Renal cortex interstitium (tissue), 11 donors: ENCODE measurements around the gene CCL3. TPM values are rescaled to one million over a fixed set of nuclear protein-coding genes. Genes with fewer than 3 reads are reported as not detected.

Experiments
- DNase-seq, 11 donors: peaks; one replicate each; pipeline ENCODE4 v3.0.0-alpha.2; 2013; ENCODE audit warnings: low read depth in 9 of 11, low spot score in 4 of 11; ENCODE audit errors: extremely low read depth in 1 of 11
- polyA plus RNA-seq, 3 donors: library from polyadenylated mRNA; unstranded; fragments of 120-200 nt; gene quantifications; one replicate each; pipeline ENCODE4 v1.2.1, GENCODE V29; 2013; ENCODE audit not compliant: insufficient read length in 3 of 3

CCL3 gene
- polyA plus RNA-seq, 3 donors, result 0.35 to 5.1 (median 2.9) TPM

DNA sequence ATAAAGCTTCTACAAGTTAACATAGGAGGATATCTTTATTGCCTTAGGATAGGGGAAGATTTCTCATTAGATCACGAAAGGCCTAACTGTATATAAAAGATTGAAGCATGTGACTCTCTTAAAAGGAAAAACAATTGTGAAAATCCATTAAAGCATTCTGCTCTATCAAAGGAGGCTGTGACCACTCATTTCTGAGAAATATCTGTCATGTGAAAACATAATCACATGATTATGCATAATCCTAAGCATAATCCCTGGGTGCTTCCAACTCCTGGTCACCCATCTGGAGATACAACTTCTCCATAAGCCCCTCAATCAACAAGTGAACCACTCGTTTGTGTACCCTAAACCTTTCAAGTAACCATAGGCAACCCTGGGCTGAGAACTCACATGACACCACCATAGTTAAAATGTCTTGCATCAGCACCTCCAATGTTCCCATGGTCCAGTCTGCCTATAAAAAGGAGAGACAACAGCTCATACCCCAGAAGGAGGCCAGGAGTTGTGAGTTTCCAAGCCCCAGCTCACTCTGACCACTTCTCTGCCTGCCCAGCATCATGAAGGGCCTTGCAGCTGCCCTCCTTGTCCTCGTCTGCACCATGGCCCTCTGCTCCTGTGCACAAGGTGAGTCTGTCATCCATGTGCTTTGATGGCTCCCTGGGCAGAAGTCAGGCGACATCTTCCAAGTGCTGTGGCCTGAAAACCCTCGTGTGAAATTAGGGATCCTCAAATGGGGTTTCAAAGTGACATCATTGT lies 26.0 kb downstream of the CCL3 start, which contains the start of gene CCL18:
Gene CCL18 (plus strand): TSS at position 487 of the 756 bp plus-strand sequence. CDS start 71 bp downstream, at position 558.
- no peak for DNase-seq

DNA sequence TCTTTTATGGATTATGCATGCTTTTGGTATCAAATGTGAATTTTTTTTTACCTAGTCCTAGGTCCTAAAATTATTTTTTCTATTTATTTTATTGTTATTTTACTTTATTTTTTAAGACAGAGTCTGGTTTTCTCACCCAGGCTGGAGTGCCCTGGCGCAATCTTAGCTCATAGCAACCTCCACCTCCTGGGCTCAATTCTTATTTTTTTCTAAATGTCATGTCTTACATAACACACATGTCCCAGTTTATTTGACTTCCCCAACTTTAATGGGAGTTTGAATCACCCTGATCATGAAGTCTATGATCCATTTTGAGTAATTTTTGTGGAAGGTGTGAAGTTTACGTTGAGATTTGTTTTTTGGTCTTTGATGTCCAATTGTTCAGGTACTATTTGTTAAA lies 29.1 kb downstream of the CCL3 start:
- no peak for DNase-seq

DNA sequence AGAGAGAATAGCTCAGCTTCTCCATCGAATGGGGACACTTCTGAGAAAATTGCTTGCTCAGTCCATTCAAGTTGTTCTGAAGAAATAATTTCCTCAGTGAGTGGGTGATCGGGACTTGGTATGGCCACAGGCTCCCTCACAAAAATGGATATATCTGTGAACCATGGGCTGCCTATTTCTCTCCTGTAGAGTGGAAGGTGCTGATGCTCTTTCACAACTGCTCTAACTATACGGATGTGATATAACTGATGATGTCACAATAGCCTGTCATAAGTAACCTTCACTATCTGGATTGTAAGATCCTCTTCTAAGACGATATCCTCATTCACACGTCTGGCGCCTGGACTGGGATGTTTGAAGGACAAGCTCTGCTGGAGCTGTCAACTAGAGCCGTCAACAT lies 30.5 kb downstream of the CCL3 start:
- no peak for DNase-seq

DNA sequence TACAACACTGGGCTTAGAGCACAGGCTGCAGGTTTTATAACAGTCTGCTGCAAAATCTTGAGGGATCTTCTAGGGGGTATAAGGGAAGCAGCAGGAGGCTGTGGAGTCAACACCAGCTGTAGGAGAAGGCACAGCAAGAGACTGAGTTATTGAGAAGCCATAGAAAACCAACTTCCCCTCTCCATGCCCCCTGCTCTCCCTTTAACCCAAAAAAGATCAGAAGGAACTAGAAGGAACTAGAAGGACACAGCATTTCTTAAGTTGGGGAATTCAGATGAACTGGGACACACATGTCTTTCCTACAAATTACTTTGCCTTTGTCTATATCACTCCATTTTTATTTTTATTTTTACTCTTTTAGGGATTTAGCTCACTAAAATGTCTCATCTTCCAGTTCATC lies 32.0 kb downstream of the CCL3 start:
- DNase-seq, result no peak

DNA sequence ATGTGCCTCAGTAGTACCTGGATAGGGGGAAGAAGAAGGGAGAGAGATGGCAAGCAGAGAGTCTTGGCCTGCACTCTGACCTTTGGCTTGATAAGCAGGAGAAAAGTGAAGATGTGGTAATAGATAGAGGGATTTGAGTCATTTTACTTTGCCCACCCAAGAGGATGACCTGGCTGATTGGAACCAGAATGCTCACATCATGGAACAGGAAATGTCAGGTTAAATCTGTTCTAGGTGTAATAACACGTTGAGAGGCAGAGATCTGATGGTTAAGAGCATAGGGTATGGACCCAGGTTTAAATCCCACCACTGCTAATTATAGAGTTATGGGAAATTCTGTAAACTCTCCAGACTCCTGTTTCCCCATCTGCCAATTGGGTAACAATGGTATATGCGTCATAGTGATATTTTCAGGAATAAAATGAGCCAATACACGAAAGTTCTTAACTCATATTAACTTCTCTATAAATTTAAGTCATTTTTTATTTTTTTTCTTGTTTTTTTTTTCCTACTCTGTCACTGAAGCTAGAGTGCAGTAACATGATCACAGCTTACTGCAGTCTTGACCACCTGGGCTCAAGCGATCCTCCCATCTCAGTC lies 33.9 kb downstream of the CCL3 start:
- DNase-seq, result no peak

DNA sequence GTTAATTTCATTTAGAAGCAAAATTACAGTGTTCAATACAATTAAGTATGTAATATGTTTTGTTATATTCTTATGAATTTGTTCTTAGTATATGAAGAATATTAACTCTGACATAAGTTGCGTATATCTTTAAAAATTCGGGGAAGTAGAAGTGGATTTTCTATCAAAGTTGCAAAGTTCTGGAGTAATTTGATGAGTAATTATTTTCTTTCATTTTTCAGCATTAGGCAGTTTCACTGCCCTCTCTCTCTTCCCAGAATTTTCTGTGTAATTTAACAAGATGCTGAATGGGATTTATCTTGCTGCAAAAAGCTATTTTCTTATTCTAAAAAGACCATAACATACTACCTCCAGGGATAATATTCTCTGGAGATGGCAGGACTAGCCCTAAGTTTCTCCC lies 34.8 kb downstream of the CCL3 start:
- DNase-seq, result no peak

DNA sequence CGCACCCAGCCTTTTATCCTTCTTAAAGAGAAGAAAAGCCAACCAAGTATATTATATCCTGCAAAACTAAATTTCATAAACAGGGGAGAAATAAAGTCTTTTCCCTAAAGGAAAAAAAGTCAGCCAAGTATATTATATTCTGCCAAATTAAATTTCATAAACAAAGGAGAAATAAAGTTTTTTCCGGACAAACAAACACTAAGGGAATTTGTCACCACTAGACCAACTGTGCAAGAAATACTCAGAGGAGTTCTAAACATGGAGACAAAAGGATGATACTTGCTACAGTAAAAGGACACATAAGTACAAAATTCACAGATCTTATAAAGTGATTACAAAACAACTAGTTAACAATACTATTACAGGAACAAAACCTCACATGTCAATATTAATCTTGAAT lies 40.3 kb downstream of the CCL3 start:
- no peak for DNase-seq

DNA sequence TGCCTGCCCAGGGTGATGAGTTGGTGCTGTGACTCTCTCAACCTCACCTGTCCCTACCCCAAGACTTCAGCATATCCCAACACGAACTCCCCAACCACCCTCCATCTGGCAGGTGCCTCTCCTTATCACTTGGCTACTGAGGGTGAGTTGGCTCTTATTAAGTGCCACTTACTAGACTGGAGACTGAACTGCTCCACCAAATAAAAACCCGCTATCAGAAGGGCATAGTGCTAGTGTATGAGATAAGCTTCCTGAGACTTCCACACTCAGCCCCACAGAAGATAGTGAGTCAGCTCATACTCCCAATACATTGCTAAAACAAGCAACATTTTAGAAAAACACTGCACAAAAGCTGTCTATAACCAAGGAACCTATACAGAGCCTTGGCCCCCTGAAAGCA lies 41.9 kb downstream of the CCL3 start:
- no peak for DNase-seq

Other genes with a start within 250 kb of the CCL3 start
- gene HEATR9, start 221.3 kb downstream of the CCL3 start, polyA plus RNA-seq, result under 1 TPM in 1 of 3 donors, not detected in 2; 0.09 TPM
- 1 to 10 TPM; 1.9 to 2.1 (median 2.0) TPM for gene CCL5, start 209.8 kb downstream of the CCL3 start, polyA plus RNA-seq
- 1 to 10 TPM; 2.3 to 3.6 (median 3.4) TPM for gene RDM1, start 159.4 kb downstream of the CCL3 start, polyA plus RNA-seq
- not detected for gene LYZL6, start 146.4 kb downstream of the CCL3 start, polyA plus RNA-seq
- under 1 TPM; 0.14 to 0.36 (median 0.20) TPM for gene CCL16, start 108.6 kb downstream of the CCL3 start, polyA plus RNA-seq
- gene CCL14, start 103.4 kb downstream of the CCL3 start, polyA plus RNA-seq, result 10 to 100 TPM; 12.9 to 23.9 (median 14.8) TPM
- gene CCL15, start 88.6 kb downstream of the CCL3 start, polyA plus RNA-seq, result 1 to 10 TPM; 6.4 to 7.7 (median 6.9) TPM
- under 1 TPM in 1 of 3 donors, not detected in 2; 0.98 TPM for gene CCL23, start 72.2 kb downstream of the CCL3 start, polyA plus RNA-seq
- not detected for gene CCL18, start 25.9 kb downstream of the CCL3 start, polyA plus RNA-seq
- gene CCL4, start 13.7 kb upstream of the CCL3 start, polyA plus RNA-seq, result 1 to 10 TPM in 2 of 3 donors, under 1 TPM in 1; 0.76 to 3.9 (median 1.1) TPM
- 10 to 100 TPM in 1 of 3 donors, 1 to 10 TPM in 2; 6.9 to 18.7 (median 8.6) TPM for gene TBC1D3B, start 86.5 kb upstream of the CCL3 start, polyA plus RNA-seq
- gene CCL3L1, start 106.6 kb upstream of the CCL3 start, polyA plus RNA-seq, result 1 to 10 TPM in 2 of 3 donors, under 1 TPM in 1; 0.69 to 1.5 (median 1.1) TPM
- 1 to 10 TPM in 2 of 3 donors, under 1 TPM in 1; 0.73 to 1.8 (median 1.7) TPM for gene CCL4L2, start 120.9 kb upstream of the CCL3 start, polyA plus RNA-seq
- gene TBC1D3I, start 174.4 kb upstream of the CCL3 start, polyA plus RNA-seq, result 1 to 10 TPM in 1 of 3 donors, under 1 TPM in 1, not detected in 1; 0.92 to 3.3 TPM
- gene TBC1D3G, start 233.7 kb upstream of the CCL3 start, polyA plus RNA-seq, result not detected